Loucy (cell line): Measurements from ENCODE around the gene HRK.

ENCODE experiments used
- EZH2phosphoT487 ChIP-seq: fragments of 200-600 bp; IDR thresholded peaks from 2 replicates; pipeline ENCODE4 v1.6.1; 2018; ENCODE audit warnings: antibody characterized with exemption, mild to moderate bottlenecking, moderate library complexity, borderline replicate concordance
- TF ChIP-seq, protein P1 (sequence below): fragments of 200-600 bp; sonication (generic); conservative IDR thresholded peaks from 2 replicates; pipeline ENCODE4 v1.5.1; 2014; ENCODE audit warnings: mild to moderate bottlenecking, antibody characterized with exemption, low read length

DNA sequence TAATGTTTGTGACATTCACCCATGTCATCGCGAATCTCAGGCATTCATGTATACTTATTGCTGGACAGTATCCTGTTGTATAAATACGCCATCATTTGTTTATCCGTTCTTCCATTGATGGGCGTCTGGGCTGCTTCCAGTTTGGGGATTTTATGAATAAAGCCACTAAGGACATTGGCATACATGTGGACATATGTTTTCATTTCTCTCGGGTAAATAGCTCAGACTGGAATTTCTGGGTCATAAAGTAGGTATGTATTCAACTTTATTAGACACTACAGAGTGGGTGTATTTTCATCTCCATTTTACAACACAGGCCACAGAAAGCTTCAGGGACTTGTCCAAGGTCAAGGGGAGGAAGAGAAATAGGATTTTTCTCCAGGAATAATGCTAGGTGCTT lies 48.9 kb downstream of the HRK start:
- TF ChIP-seq, protein P1, sequence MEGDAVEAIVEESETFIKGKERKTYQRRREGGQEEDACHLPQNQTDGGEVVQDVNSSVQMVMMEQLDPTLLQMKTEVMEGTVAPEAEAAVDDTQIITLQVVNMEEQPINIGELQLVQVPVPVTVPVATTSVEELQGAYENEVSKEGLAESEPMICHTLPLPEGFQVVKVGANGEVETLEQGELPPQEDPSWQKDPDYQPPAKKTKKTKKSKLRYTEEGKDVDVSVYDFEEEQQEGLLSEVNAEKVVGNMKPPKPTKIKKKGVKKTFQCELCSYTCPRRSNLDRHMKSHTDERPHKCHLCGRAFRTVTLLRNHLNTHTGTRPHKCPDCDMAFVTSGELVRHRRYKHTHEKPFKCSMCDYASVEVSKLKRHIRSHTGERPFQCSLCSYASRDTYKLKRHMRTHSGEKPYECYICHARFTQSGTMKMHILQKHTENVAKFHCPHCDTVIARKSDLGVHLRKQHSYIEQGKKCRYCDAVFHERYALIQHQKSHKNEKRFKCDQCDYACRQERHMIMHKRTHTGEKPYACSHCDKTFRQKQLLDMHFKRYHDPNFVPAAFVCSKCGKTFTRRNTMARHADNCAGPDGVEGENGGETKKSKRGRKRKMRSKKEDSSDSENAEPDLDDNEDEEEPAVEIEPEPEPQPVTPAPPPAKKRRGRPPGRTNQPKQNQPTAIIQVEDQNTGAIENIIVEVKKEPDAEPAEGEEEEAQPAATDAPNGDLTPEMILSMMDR: no peak
- no peak for TF ChIP-seq EZH2phosphoT487
